ENCODE data around the gene DUSP14.

GRCh38 chr17:37470181-37470580 is 19.5 kb upstream of the DUSP14 start:
- TF ChIP-seq ATF3 (CRISPR knock-in tag; conservative IDR thresholded peaks at IDR 0.05) = no peak
- TF ChIP-seq ATF2 (CRISPR knock-in tag; IDR thresholded peaks at IDR 0.05; ENCODE audit: borderline replicate concordance, low read depth) = no peak
- TF ChIP-seq RELA (CRISPR knock-in tag; IDR thresholded peaks at IDR 0.05; ENCODE audit: borderline replicate concordance) = no peak
- no peak for TF ChIP-seq CTCF (IDR thresholded peaks at IDR 0.05)
- no peak for TF ChIP-seq ERG (CRISPR knock-in tag; IDR thresholded peaks at IDR 0.05)
- no peak for TF ChIP-seq NR2C2 (CRISPR knock-in tag; IDR thresholded peaks at IDR 0.05)
- no peak for TF ChIP-seq FOXJ3 (CRISPR knock-in tag; IDR thresholded peaks at IDR 0.05; ENCODE audit: borderline replicate concordance)
- no peak for TF ChIP-seq AFF4 (CRISPR knock-in tag; IDR thresholded peaks at IDR 0.05; ENCODE audit: borderline replicate concordance)

Measured in WTC11 (cell line).